ENCODE results near the gene COX8A. TPM values are rescaled to one million over a fixed set of nuclear protein-coding genes. Genes with fewer than 3 reads are reported as not detected.

Gene COX8A
- total RNA-seq, 2 experiments from 2014 or later, result 89.1 to 105 TPM

DNA sequence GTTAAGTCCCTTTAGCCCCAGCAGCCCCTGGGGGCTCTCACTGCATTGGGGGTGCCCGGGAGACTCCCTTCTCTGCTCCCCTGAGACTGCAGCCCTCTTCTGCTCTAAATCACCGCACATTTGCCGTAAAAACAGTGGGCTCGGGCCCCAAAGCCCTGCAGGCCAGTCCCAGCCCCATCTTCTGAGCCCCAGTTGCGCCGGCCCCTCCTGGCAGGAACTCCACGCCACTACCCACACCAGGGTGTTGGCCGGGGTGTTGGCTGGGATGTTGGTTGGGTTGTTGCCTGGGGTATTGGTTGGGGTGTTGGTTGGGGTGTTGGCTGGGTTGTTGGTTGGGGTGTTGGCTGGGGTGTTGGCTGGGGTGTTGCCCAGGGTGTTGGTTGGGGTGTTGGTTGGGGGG lies 35.3 kb downstream of the COX8A start:
- POLR2A ChIA-PET, result no interaction called here
- no peak overlapping the region for H3K4me3 Mint-ChIP-seq
- CTCF ChIA-PET, result no interaction called here

DNA sequence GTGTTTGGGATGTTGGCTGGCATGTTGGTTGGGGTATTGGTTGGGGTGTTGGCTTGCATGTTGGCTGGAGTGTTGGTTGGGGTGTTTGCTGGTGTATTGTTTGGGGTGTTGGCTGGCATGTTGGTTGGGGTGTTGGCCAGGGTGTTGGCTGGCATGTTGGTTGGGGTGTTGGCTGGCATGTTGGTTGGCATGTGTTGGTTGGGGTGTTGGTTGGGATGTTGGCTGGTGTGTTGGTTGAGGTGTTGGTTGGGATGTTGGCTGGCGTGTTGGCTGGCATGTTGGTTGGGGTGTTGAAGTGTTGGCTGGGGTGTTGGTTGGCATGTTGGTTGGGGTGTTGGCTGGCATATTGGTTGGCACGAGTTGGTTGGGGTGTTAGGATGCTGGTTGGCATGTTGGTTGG lies 36.4 kb downstream of the COX8A start:
- POLR2A ChIA-PET, result no interaction called here
- peaks cover 26 to 30% of the 10 kb centered on the region in 2 experiments for H3K27me3 ChIP-seq (ENCODE audit: control insufficient read depth in 1 of 2, insufficient read depth in 2 of 2, low read length in 2 of 2)
- ATAC-seq (ENCODE audit: poor library complexity), result no peak
- no peak for DNase-seq
- H3K4me3 ChIP-seq (ENCODE audit: low read length), result no peak overlapping the region
- Mint-ChIP-seq H3K4me1 (ENCODE audit: low read depth) (peaks cover 7% of the 10 kb centered on the region), H3K9me3 (no peaks in the 10 kb centered on the region), H3K27ac (no peak overlapping the region), H3K27me3 (peaks cover 31% of the 10 kb centered on the region), H3K36me3 (ENCODE audit: low read depth) (no peaks in the 10 kb centered on the region), H3K4me3 (no peak overlapping the region)
- intact Hi-C loops (cut with DNase I, micrococcal nuclease), result no loop called here
- H3K36me3 ChIP-seq (ENCODE audit: insufficient read depth, low read length), result no peaks in the 10 kb centered on the region
- TF ChIP-seq, protein P1, sequence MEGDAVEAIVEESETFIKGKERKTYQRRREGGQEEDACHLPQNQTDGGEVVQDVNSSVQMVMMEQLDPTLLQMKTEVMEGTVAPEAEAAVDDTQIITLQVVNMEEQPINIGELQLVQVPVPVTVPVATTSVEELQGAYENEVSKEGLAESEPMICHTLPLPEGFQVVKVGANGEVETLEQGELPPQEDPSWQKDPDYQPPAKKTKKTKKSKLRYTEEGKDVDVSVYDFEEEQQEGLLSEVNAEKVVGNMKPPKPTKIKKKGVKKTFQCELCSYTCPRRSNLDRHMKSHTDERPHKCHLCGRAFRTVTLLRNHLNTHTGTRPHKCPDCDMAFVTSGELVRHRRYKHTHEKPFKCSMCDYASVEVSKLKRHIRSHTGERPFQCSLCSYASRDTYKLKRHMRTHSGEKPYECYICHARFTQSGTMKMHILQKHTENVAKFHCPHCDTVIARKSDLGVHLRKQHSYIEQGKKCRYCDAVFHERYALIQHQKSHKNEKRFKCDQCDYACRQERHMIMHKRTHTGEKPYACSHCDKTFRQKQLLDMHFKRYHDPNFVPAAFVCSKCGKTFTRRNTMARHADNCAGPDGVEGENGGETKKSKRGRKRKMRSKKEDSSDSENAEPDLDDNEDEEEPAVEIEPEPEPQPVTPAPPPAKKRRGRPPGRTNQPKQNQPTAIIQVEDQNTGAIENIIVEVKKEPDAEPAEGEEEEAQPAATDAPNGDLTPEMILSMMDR (IDR thresholded peaks at IDR 0.05), result no peak
- peaks cover 8 to 45% of the 10 kb centered on the region in 2 experiments for H3K9me3 ChIP-seq (ENCODE audit: control insufficient read depth in 1 of 2, insufficient read depth in 1 of 2, low read length in 2 of 2)
- no peak overlapping the region for H3K27ac ChIP-seq (ENCODE audit: low read depth in 1 of 2, low read length in 2 of 2)
- CTCF ChIA-PET, result no interaction called here
- H3K4me1 ChIP-seq (ENCODE audit: insufficient read depth, low read length), result peaks cover 15% of the 10 kb centered on the region

More for the DNA sequence above, 35.3 kb downstream of the COX8A start:
- Mint-ChIP-seq H3K9me3 (no peaks in the 10 kb centered on the region), H3K27ac (no peak overlapping the region), H3K36me3 (ENCODE audit: low read depth) (no peaks in the 10 kb centered on the region), H3K4me1 (ENCODE audit: low read depth) (peaks cover 7% of the 10 kb centered on the region), H3K27me3 (peaks cover 31% of the 10 kb centered on the region)
- Histone ChIP-seq H3K4me1 (ENCODE audit: insufficient read depth, low read length) (peaks cover 15% of the 10 kb centered on the region), H3K9me3 (ENCODE audit: control insufficient read depth in 1 of 2, insufficient read depth in 1 of 2, low read length in 2 of 2) (peaks cover 8 to 45% of the 10 kb centered on the region in 2 experiments), H3K27ac (ENCODE audit: low read depth in 1 of 2, low read length in 2 of 2) (no peak overlapping the region), H3K36me3 (ENCODE audit: insufficient read depth, low read length) (no peaks in the 10 kb centered on the region), H3K27me3 (ENCODE audit: control insufficient read depth in 1 of 2, insufficient read depth in 2 of 2, low read length in 2 of 2) (peaks cover 26 to 30% of the 10 kb centered on the region in 2 experiments), H3K4me3 (ENCODE audit: low read length) (no peak overlapping the region)
- TF ChIP-seq, protein P1 (IDR thresholded peaks at IDR 0.05), result no peak
- intact Hi-C loops (cut with DNase I, micrococcal nuclease), result no loop called here
- ATAC-seq (ENCODE audit: poor library complexity) (no peak), DNase-seq (no peak)

- peaks cover 15% of the 10 kb centered on the region for H3K4me1 ChIP-seq (ENCODE audit: insufficient read depth, low read length)
- ChIA-PET POLR2A (no interaction called here), CTCF (no interaction called here)
- Mint-ChIP-seq H3K9me3 (no peaks in the 10 kb centered on the region), H3K27ac (no peak overlapping the region), H3K4me1 (ENCODE audit: low read depth) (peaks cover 7% of the 10 kb centered on the region), H3K36me3 (ENCODE audit: low read depth) (no peaks in the 10 kb centered on the region), H3K27me3 (peaks cover 31% of the 10 kb centered on the region), H3K4me3 (no peak overlapping the region)
- H3K27me3 ChIP-seq (ENCODE audit: control insufficient read depth in 1 of 2, insufficient read depth in 2 of 2, low read length in 2 of 2), result peaks cover 26 to 28% of the 10 kb centered on the region in 2 experiments
- no peak overlapping the region for H3K27ac ChIP-seq (ENCODE audit: low read depth in 1 of 2, low read length in 2 of 2)
- TF ChIP-seq, protein P1 (IDR thresholded peaks at IDR 0.05), result no peak
- DNase-seq (no peak), ATAC-seq (ENCODE audit: poor library complexity) (no peak)
- H3K9me3 ChIP-seq (ENCODE audit: control insufficient read depth in 1 of 2, insufficient read depth in 1 of 2, low read length in 2 of 2), result peaks cover 8 to 45% of the 10 kb centered on the region in 2 experiments
- intact Hi-C loops (cut with DNase I, micrococcal nuclease), result no loop called here
- H3K4me3 ChIP-seq (ENCODE audit: low read length), result no peak overlapping the region
- no peaks in the 10 kb centered on the region for H3K36me3 ChIP-seq (ENCODE audit: insufficient read depth, low read length)
Observed at GRCh38 chr11:64011371-64011770, 37.0 kb downstream of the COX8A start.
